ENCODE data around the gene TUBA3D. TPM values are rescaled to one million over a fixed set of nuclear protein-coding genes. Genes with fewer than 3 reads are reported as not detected.
A peak's percentile ranks its signal among the peaks of the same experiment; 100 is the strongest.
"Not testable (repeated sequence)": the region's sequence is repeated elsewhere in the genome, so short reads cannot be mapped to it uniquely, and the experiment has no call there.

TUBA3D gene
- total RNA-seq, 1 experiment from 2014 or later: not detected

- not testable (repeated sequence) for H3K36me3 ChIP-seq
Observed at GRCh38 chr2:131477227-131477626, 1.3 kb downstream of the TUBA3D start.

DNA sequence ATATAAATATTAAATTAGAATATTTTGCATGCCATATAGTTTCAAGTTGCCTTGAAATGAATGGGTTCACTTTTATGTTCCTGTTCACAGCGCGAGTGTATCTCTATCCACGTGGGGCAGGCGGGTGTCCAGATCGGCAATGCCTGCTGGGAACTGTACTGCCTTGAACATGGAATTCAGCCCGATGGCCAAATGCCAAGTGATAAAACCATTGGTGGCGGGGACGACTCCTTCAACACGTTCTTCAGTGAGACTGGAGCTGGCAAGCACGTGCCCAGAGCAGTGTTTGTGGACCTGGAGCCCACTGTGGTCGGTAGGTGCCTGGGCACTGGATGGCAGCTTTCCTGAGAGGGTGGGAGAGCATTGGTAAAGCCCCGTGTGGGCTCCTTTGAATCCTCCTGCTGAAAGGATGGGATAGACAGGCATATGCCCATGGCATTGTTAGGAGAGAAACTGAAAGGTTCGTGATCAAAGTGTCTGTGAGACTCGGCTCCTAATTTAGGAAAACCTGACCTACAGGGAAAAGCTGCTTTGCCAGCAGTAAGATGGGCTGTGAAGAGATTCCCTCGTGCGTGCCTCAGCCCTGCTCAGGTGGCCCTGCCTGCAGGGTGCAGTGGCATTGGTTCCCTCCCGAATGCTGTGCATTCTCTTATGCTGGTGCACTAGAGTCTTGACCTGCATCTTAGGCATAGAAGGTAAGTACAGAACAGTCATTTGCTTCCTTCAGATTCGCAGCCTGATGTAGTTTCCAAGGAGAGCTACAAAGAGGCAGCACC, 2.3 kb downstream of the TUBA3D start:
- not testable (repeated sequence) for H3K36me3 ChIP-seq; DNase-seq; H3K4me3 ChIP-seq; H3K27ac ChIP-seq; H3K27me3 ChIP-seq; H3K4me1 ChIP-seq; H3K9me3 ChIP-seq (replicated peaks)

More at GRCh38 chr2:131477227-131477626, 1.3 kb downstream of the TUBA3D start:
- not testable (repeated sequence) for DNase-seq; H3K4me3 ChIP-seq; H3K9me3 ChIP-seq (replicated peaks); H3K4me1 ChIP-seq; H3K27ac ChIP-seq; H3K27me3 ChIP-seq

DNA sequence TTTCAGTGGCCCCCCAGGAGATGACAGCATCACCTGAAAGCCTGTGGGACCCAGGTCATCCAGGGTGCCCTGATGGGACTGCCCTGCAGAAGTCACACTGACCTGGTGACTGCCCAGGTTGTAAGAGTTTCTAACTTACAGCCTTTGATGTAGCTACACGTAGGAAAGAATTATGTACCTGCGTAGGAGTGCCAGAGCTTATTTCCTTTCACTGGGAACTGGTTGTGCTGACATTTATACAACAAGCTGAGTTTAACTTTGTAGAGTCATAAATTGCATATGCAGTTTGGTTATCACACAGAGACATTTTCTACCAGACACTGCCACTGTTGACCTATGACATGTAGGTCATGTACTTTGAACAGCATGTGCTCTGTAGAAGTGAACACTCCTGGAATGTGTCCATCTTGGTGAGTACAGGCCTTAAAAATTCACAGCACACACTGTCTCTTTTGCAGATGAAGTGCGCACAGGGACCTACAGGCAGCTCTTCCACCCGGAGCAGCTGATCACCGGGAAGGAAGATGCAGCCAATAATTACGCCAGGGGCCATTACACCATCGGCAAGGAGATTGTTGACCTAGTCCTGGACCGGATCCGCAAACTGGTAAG, 3.0 kb downstream of the TUBA3D start:
- not testable (repeated sequence) for H3K27ac ChIP-seq; H3K9me3 ChIP-seq (replicated peaks); H3K4me3 ChIP-seq; DNase-seq; H3K4me1 ChIP-seq; H3K27me3 ChIP-seq; H3K36me3 ChIP-seq

DNA sequence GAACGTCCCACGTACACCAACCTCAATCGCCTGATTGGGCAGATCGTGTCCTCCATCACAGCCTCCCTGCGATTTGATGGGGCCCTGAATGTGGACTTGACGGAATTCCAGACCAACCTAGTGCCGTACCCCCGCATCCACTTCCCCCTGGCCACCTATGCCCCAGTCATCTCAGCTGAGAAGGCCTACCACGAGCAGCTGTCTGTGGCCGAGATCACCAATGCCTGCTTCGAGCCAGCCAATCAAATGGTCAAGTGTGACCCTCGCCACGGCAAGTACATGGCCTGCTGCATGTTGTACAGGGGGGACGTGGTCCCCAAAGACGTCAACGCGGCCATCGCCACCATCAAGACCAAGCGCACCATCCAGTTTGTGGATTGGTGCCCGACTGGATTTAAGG, 4.4 kb downstream of the TUBA3D start:
- DNase-seq; H3K9me3 ChIP-seq (replicated peaks); H3K36me3 ChIP-seq; H3K27me3 ChIP-seq; H3K4me3 ChIP-seq; H3K4me1 ChIP-seq; H3K27ac ChIP-seq: not testable (repeated sequence)

- H3K9me3 ChIP-seq (replicated peaks); H3K4me3 ChIP-seq; H3K36me3 ChIP-seq; H3K27me3 ChIP-seq; H3K4me1 ChIP-seq; DNase-seq; H3K27ac ChIP-seq: not testable (repeated sequence)
Observed at GRCh38 chr2:131482506-131483155, 6.7 kb downstream of the TUBA3D start.

DNA sequence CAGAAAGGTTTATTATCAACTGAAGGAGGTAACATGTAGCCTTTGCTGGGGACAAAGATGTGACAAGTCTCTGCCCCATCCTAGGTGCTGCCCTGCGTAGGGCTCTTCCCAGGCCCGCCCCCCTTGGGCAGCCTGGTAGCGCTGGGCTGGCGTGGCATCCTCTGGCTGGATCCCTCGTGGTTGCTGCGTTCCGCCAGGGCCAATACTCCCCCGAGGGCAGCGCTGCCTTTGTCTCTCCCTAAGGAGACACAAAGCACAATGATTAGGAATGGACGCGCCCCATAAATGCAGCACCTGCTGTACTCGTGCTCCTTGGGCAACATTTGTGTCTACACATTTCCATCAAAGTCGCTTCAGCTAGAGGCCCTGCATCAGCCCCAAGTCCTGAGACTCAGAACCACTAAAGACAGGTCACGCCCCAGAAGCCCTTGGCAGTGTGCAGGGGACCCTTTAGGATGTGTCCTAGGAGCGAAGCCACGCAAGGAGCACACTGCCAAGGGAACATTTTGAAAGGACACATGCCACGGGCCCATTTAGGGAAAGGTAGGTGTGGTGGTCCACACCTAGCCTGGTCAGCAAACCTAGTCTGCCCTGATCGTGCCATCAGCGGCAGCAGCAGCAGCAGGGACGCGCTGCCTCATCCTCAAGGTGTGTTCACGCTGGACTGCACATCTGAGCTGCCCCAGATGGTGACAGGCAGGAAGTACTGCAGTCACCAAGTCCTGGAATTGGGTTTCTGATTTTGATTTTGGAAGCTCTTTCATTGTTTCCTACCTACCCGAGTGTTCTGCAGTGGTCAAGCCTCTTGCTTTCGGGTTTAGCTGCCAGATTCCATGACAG, 8.3 kb downstream of the TUBA3D start:
- not testable (repeated sequence) for H3K4me1 ChIP-seq; H3K9me3 ChIP-seq (replicated peaks); H3K27me3 ChIP-seq; H3K4me3 ChIP-seq; H3K36me3 ChIP-seq; H3K27ac ChIP-seq; DNase-seq

DNA sequence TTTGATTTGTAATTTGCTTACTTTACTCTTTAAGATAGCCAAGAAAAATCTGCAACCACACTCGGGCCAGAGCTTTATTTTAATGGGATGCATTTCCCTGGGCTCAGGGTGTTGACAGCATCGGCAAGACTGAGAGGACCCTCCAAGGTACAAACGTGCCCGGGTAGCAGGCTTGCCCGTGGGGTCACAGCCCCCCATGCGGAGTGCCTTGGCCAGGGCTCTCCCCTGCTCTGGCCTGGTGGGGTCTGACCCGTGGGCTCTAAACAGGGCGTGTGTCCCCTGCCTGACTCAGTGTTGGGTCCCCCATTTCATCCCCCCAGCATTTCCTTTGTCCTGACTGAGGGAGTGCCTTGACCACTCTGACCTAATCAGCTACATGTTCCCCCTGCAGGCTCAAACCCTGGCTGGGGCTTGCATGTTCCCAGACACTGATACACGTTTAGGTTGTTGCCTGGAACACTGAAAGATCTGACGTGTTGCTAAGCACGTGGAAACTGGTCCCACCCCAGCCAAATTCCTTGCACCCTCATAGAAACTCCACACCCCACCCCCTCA, 9.1 kb downstream of the TUBA3D start:
- H3K36me3 ChIP-seq; H3K9me3 ChIP-seq (replicated peaks); DNase-seq; H3K27ac ChIP-seq; H3K27me3 ChIP-seq; H3K4me1 ChIP-seq; H3K4me3 ChIP-seq: not testable (repeated sequence)

DNA sequence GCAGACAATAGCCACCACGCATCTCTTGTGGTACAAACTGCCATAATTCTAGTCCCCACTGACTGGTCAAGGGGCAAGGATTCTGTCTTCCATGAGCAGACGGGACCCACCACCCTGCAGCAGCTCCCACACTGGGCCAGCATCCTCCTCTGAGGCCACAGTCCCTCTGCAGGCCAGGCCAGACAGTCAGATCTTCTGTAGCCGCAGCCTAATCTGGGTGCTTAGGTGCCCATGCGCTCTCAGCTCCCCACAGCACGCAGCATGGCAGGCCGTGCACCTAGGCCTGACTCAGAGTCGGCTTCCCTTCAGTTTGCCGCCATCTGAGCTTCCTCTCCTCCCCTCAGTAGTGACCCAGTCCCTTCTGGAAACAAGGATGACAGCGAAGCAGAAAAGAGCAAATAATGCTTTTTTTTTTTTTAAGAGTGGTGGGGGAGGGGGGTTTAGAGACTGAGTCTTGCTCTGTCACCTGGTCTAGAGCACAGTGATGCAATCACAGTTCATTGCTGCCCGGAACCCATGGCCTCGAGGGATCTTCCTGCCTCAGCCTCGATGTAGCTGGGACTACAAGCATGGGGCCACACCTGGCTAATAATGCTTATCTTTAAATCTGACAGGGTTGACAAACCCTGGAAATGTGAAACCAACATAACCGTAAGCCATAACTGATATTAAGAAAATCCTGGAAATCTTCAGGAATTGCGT, 10.4 kb downstream of the TUBA3D start:
- H3K36me3 ChIP-seq; H3K4me3 ChIP-seq; H3K9me3 ChIP-seq (replicated peaks); DNase-seq; H3K27ac ChIP-seq; H3K4me1 ChIP-seq; H3K27me3 ChIP-seq: not testable (repeated sequence)

GRCh38 chr2:131488306-131489205, 12.6 kb downstream of the TUBA3D start:
- Histone ChIP-seq H3K4me3 (no peak overlapping the region), H3K4me1 (no peaks in the 10 kb centered on the region), H3K9me3 (replicated peaks) (no peaks in the 10 kb centered on the region), H3K27me3 (no peaks in the 10 kb centered on the region), H3K36me3 (no peaks in the 10 kb centered on the region), H3K27ac (no peak overlapping the region)
- peak; percentile 52 to 66 for DNase-seq

GRCh38 chr2:131490616-131491468, 14.9 kb downstream of the TUBA3D start:
- H3K27me3 ChIP-seq; H3K9me3 ChIP-seq (replicated peaks); DNase-seq; H3K36me3 ChIP-seq; H3K27ac ChIP-seq; H3K4me1 ChIP-seq: not testable (repeated sequence)
- peak overlapping the region; percentile 95 for H3K4me3 ChIP-seq

DNA sequence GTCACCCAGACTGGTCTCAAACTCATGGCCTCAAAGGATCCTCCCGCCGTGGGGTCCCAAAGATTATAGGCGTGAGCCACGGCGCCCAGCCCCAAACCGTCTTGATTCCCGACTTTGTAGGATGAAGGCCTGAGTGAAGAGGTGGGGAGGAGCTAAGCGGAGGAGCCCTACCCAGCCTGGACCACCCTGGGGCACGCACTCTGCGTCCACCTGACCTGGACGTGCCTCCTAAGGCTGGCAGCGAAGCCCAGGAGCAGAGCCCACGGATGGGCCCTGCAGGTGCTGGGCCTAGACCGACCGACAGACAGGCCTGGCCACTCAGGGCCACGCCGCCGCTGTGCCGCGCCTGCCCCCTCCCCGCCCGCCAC, 15.5 kb downstream of the TUBA3D start:
- peak overlapping the region; percentile 95 for H3K4me3 ChIP-seq
- not testable (repeated sequence) for H3K4me1 ChIP-seq; H3K9me3 ChIP-seq (replicated peaks); H3K36me3 ChIP-seq; H3K27me3 ChIP-seq; H3K27ac ChIP-seq
- peak in 1 of 2 experiments; percentile 13 for DNase-seq

GRCh38 chr2:131492015-131492417, 16.1 kb downstream of the TUBA3D start, which contains the start of gene MZT2A:
TSS of gene MZT2A (minus strand) at chr2:131492397. CDS start at chr2:131492376, 21 bp downstream.
- H3K4me1 ChIP-seq; H3K9me3 ChIP-seq (replicated peaks); H3K36me3 ChIP-seq; H3K27me3 ChIP-seq; DNase-seq: not testable (repeated sequence)
- peak within 1 kb of the TSS; percentile 95 for H3K4me3 ChIP-seq
- H3K27ac ChIP-seq: peak within 1 kb of the TSS; percentile 87

All from SJCRH30 (cell line).